BE2C (cell line): ENCODE measurements around the gene ZNF581.
A peak's percentile ranks its signal among the peaks of the same experiment; 100 is the strongest.

Experiments
- DNase-seq: peaks from one replicate; pipeline ENCODE4 v3.0.0-alpha.2; 2020
- H3K27me3 ChIP-seq: fragments of 250-450 bp; sonication (Bioruptor Pico); 2 replicates; pipeline ENCODE4 v1.5.1; 2020; ENCODE audit warnings: mild to moderate bottlenecking
- H3K36me3 ChIP-seq: fragments of 250-450 bp; sonication (Bioruptor Pico); 2 replicates; pipeline ENCODE4 v1.5.1; 2020; ENCODE audit warnings: mild to moderate bottlenecking
- H3K4me1 ChIP-seq: fragments of 250-450 bp; sonication (Bioruptor Pico); 2 replicates; pipeline ENCODE4 v1.5.1; 2020
- H3K4me3 ChIP-seq: 2 replicates; pipeline ENCODE4 v1.5.1; 2011; ENCODE audit warnings: low read depth, low read length
- H3K9me3 ChIP-seq: fragments of 250-450 bp; sonication (Bioruptor Pico); 2 replicates; pipeline ENCODE4 v1.5.1; 2020
- CTCF ChIP-seq: IDR thresholded peaks from 2 replicates; pipeline ENCODE4 v1.5.1; 2012; ENCODE audit warnings: mild to moderate bottlenecking, low read depth, low read length

The ZNF581 gene

GRCh38 chr19:55669418-55670279, 26.2 kb downstream of the ZNF581 start:
- Histone ChIP-seq H3K27me3 (no peaks in the 10 kb centered on the region), H3K4me1 (peaks cover 5% of the 10 kb centered on the region; the same call in 1 of the 2 replicates), H3K9me3 (no peaks in the 10 kb centered on the region), H3K36me3 (peaks cover 73% of the 10 kb centered on the region), H3K4me3 (no peak overlapping the region)
- TF ChIP-seq CTCF: no peak
- DNase-seq: no peak

GRCh38 chr19:55670280-55671053, 27.0 kb downstream of the ZNF581 start:
- H3K4me1 ChIP-seq: peaks cover 5% of the 10 kb centered on the region; the same call in 1 of the 2 replicates
- no peaks in the 10 kb centered on the region for H3K27me3 ChIP-seq
- peak; percentile 49 for DNase-seq
- TF ChIP-seq CTCF: no peak
- no peak overlapping the region for H3K4me3 ChIP-seq
- H3K36me3 ChIP-seq: peaks cover 70% of the 10 kb centered on the region
- H3K9me3 ChIP-seq: no peaks in the 10 kb centered on the region

- no peak overlapping the region for H3K4me3 ChIP-seq
- no peaks in the 10 kb centered on the region for H3K9me3 ChIP-seq
- TF ChIP-seq CTCF: no peak
- no peaks in the 10 kb centered on the region for H3K27me3 ChIP-seq
- DNase-seq: no peak
- peaks cover 5% of the 10 kb centered on the region for H3K4me1 ChIP-seq
- H3K36me3 ChIP-seq: peaks cover 64% of the 10 kb centered on the region
These were observed 27.6 kb downstream of the ZNF581 start for GRCh38 chr19:55671054-55671378.

GRCh38 chr19:55672418-55672817, 29.0 kb downstream of the ZNF581 start:
- Histone ChIP-seq H3K9me3 (no peaks in the 10 kb centered on the region), H3K27me3 (no peaks in the 10 kb centered on the region), H3K4me1 (peaks cover 13% of the 10 kb centered on the region), H3K36me3 (peaks cover 51% of the 10 kb centered on the region), H3K4me3 (no peak overlapping the region)
- no peak for DNase-seq
- no peak for TF ChIP-seq CTCF

- peaks cover 51% of the 10 kb centered on the region for H3K36me3 ChIP-seq
- no peak for TF ChIP-seq CTCF
- H3K4me3 ChIP-seq: no peak overlapping the region
- peaks cover 19% of the 10 kb centered on the region for H3K4me1 ChIP-seq
- no peaks in the 10 kb centered on the region for H3K27me3 ChIP-seq
- no peaks in the 10 kb centered on the region for H3K9me3 ChIP-seq
- no peak for DNase-seq
These were observed 30.0 kb downstream of the ZNF581 start for GRCh38 chr19:55673465-55673864.

- DNase-seq: no peak
- peaks cover 51% of the 10 kb centered on the region for H3K36me3 ChIP-seq
- peaks cover 19% of the 10 kb centered on the region for H3K4me1 ChIP-seq
- H3K4me3 ChIP-seq: no peak overlapping the region; the same call in none of the 2 replicates
- H3K9me3 ChIP-seq: no peaks in the 10 kb centered on the region
- TF ChIP-seq CTCF: no peak
- no peaks in the 10 kb centered on the region for H3K27me3 ChIP-seq
These were observed 30.4 kb downstream of the ZNF581 start for GRCh38 chr19:55673889-55674288.
